T-helper 1 cell (primary cell): ENCODE results near the gene ALKBH3.

Experiments
- DNase-seq, 5 donors: peaks; one replicate each; pipeline ENCODE4 v3.0.0-alpha.2; 2012 to 2020

Gene ALKBH3

DNA sequence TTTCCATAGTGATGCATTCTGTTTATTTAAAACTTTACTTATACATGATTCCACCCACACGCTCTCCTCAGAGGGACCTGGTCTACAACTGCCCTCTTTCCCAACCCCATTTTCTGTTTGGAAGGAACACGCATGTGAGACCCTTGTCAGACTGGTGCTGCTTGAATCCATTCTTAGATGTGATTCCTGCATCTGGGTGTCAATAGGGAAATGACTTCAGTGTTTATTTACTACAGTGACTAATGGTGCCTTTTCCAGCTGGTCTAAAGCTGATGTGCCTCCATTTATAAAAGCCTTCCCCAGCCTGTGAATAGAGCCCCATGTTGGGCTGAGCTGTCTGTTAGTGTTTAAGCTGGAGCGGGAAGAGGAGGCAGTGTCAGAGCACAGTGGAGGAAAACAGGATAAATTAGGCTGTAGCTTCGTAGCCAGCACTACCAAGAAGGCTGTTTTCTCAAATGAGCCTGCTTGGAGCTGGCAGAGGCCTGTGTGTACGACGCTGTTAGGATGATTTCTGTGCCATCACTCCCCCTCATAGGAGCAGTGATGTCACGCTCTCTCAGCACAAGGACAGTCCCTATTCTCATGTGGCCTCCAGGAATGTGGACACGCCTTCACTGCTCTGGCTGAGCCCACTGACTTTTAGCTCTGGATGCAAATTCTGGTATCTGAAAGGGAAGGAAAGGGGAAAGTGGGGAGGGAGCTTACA, 42.9 kb downstream of the ALKBH3 start:
- DNase-seq, result no peak

DNA sequence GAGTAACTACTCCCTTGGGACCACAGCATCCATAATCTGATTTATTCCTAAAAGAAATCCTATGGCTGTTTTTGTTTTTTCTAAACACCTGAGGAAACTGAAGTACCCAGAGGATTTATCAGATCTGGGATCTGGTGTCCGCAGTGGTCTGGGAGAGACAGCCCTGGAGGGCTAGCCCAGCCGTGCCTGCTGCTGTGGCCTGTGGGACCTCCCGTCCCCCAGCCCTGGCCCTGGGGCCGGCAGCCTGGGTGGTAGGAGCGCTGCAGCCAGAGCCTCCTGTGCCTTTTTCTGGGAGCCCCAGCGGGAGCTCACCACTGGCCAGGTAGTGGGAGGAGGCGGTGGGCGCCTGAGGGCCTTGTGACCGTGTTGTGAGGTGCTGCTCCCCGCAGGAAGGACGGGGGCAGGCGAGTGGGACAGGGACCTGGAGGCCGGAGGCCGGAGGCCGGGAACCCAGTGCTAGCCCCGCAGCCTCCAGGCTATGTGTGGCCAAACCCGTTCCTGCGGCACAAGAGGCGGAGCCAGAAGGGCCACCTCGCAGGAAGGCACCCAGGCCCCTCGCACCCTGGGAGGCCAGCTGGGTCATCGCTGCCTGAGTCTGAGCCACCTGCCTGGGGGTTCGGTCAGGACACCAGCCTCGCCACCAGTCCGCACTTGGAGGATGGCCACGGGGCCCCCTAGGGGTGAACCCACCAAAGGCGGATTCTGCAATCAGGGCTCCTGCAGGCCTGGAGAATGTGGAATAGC, 43.7 kb downstream of the ALKBH3 start:
- DNase-seq, result no peak

DNA sequence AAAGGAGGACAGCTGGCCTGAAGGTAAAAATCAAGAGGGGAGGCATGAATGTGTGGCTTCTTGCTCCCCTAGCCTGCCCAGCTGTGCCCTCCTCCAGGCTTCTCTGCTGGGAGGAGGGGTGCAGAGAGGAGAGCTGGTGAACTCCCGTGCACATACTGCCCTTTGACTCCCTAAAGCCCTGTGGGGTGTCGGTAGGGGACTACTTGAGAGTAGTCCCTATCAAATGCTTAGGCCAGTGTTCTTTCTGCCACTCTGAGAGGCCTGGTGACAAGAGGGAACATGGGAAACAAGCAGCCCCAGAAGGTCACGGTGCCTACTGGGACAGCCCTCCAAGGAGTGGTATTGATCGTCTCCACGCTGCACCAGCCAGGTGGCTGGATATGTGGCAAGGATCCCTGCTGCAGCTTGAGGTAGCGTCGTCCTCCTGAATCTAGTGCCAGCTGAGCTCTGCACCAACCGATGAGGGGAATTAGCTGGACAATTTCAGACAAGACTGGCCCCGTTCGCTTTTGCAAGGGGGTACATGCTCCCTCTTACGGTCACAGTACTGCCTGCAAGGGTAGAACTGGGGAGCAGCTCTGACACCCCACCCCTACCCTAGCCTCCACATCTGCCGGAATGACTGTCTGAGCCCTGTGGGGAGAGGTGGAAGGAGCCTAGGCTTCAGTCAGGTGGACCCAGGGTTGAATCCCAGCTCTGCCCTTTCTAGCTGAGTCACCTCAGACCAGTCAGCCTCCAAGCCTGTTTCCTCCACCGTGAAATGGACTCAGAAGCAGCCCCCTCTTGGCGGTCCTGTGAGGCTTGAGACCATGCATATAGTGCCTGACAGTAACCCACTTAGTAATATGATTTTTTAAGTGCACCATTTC, 44.7 kb downstream of the ALKBH3 start:
- no peak for DNase-seq

DNA sequence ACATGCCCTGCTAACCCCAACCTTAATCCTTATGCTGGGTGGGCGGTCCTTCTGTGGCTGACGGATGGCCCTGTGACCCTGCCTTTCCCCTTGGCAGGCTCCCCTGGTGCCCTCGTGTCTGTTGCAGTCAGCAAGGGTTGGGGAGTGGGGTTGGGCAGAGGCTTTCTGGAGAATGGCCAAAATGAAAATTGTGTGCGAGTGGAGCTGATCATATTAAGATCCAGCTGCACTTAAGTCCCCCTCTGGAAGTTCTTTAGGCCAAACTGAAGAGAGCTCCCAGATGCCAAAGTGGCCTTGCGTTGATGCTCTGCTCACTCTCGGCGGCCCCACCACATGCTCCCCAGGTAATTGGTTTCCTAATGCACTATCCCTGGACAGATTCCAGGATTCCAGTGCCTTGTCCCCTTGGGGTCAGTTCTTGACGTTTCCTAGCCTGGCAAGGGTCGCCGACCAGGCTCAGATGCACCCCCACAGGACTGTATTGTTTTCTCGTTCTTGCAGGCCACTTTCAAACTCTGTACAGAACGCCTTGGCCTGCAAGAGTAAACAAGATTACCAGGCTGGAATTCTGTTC, 45.4 kb downstream of the ALKBH3 start:
- no peak for DNase-seq

DNA sequence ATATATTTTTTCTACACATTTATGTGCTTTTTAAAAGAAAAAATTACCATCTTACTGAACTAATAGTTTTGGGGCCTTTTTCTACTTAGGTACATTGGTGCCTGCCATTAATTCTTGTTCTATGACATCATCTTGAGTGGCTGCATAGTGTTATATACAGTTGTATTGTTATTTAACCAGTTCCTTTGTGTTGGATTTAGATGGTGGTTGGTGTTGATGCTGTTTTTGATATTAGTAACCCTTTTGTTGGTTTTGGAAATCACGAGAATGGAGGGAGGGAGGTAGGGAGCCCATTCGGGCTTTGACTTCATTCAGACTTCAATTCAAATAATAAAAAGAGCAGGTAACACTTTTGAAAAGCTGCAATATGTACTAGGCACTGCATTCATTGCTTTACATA, 46.4 kb downstream of the ALKBH3 start:
- DNase-seq, result no peak

DNA sequence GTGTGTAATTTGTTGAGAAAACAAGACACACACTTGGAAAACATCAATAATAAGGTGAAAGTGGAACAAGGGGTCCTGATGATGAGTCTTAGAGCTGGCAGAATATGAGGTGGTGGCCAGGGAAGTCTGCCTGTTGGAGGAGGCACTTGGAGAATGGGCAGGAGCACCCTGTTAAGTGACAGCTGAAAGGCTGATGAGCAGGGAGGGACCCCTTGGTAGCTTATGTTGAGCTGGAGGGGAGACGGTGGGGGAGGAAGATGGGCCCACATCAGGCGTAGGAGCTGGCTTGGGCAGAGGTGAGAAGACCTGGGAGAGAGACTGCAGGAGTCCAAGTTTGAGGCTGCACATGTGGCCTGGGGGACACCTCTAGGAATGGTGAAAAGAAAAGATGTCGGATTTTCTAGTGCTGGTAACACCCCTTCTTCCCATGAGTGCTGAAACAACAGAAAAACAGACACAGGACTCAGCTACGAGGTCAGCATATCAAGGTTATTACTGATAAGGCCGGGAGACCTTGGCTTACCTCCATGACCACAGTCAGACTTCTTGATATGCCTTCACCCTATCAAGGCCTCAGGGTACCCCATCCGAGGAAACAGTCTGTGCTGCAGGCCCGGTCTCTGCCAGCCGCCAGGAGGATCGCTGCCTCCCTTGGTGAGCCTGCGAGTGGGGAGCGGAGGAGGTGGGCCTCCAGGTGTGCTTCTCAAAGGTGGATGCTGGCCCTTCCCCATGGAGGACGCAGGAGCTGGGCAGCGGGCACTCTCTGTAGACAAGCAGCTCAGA, 47.5 kb downstream of the ALKBH3 start:
- DNase-seq, result no peak

DNA sequence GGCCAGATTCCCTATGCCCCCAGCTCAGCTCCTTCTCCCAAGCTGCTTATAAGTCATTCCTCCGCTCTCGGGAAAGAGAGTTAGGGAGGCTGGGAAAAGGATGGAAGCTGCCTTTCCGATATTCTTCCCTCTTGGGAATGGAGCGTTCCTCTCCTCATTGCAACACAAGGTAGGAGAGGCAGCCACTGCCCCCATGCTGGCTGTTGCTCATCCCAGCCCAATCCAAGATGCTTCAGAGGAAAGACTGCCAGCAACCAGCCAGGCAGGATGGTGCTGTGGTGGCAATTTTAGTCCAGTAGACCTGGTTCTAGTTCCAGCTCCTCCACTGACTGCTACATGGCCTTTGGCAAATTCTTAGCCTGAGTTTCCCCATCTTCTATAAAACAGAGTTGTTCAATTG, 48.1 kb downstream of the ALKBH3 start:
- no peak for DNase-seq

DNA sequence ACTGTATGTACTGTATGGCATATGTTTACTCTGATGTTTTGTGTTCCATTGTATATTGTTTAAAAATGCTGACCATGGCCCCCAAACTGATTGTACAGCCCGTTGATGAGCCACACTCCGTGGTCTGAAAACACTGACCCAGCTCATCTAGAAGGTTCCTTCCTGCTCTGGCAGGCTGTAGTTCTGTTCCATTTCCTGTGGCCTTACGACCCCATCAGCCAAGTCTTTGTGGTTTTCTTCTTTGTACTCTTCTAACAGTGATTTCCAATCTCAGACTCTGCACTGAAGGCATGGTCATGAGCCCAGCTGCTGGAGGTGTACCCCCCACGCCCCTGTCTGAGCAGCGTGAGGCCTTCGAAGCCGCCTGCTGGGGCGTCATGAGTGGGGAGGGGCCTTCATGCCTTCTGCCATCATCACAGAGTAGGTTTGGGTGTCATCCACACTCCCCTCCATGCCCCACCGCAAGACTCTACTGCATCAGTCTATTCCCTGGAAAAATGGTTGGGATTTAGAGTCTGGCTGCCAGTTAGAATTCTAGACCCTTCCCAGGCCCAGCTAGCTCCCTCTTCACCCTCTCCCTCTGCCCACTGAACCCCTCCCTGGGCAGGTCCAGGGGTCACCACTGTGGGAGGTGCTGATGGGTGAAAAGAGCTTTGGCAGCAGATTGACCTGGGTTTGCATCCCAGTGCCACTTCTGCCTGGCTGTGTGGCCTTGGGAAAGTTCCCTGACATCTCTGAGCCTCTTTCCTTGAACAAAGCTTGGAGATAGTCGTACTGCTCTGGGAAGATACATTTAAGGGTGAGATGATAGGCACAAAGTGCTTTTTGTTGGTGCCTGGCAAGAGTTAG, 50.5 kb downstream of the ALKBH3 start:
- DNase-seq, result no peak

DNA sequence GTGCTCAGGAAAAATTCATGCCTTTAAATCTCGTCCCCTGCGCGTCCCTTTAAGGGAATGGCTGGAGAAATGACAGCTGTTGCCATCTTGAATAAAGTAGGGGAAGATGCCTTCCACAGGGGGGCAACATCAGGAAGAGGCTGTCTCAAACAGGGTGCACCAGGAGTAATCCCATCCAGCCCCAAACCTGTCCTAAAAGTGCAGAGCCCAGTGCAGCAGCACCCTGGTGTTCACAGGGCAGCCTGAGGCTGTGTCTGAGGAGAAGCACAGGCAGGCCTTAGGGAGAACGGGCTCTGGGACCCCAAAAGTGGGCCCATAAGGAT, 51.0 kb downstream of the ALKBH3 start:
- no peak for DNase-seq

DNA sequence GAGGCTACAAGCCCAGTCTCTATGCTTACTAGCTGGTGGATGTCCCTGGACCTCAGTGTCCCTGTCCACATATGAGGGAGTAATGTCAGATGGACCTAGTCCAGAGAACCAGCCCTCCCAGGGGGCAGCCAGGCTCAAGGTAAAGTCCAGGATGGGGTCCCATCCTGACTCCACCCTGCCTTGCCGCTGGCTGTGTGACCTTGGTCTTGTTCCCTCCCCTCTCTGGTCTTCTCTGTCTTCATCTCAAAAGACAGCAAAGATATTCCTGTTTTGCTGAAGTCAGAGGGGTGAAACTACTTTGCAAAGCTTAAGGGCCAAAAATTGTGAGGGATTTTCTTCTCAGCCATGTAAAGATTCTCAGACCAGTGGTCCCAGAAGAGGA, 52.6 kb downstream of the ALKBH3 start:
- no peak for DNase-seq

DNA sequence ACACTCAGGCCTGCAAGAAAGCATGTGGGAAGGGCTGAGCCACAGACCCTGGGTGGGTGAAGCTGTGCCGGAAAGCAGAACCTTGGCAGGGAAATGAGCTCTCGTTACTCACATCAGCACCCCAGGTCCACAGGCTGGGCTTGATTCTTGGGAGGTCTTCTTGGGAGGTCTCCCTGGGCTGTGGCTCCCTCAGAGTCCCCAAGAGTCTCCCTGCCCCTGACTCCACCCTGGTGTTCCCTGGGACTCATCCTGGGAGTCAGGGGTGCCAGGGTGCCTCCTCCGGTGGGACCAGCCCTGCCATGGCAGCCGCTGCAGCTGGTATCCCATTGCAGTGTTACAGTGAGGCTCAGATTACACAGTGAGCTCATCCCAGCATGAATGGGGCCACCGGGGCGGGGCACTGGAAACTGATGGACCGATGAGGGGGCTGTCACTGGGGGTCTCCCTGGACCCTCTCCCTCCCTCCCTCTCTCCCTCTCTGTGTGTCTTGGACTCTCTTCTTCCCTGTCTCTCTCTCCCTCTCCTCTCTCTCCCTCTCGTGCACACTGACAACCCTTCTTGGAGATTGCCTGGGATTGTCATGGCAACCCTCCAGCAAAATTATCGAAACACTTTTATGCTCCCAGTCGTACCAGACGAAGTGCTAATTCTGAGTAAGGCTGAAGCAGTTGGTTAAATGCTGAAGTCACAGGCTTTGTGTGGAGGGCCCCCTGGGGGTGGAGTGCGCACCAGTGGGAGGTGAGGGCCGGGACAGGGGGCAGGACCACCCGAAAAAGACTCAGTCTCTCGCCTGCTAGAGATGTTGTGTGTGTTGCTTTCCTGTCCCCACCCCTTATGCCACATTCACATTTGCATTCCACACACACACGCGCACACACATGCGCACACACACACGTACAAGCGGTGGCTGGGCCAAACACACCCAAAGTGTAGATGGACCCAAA, 53.2 kb downstream of the ALKBH3 start:
- no peak for DNase-seq

DNA sequence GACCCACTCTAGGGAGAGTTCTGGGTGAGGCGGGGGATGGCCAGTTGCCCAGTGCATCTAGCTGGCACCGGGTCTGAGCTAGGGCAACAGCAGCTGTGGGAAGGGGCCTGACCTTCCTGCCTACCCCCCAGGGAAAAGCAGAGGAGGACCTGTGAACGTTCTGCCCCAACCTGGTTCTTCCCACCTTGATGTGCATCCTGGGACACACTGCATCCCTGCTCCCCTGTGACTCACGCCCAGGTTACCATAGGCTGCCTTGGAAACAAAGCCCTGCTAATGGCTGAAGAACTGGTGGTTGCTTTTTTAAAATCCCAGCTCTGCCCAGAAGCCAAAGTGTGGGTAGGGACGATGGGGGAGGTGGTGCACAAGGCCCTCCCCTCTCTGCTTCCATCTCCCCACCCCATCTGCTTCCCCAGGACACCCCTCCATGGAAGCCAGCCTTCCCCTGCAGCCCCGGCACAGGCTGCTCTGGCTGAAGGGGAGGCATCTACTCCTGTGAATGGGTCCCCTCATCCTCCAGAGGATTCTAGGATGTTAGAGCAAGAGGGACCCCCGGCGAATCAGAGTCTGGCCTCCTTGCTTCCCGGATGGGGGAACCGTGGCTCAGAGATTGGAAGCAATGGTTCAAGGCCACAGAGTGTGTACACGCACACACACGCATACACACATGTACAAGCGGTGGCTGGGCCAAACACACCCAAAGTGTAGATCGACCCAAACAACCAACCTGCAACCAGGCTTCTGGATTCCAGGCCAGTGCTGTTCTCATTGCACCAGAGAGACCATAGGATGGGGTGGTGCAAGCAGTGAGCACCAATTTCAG, 54.2 kb downstream of the ALKBH3 start:
- no peak for DNase-seq

DNA sequence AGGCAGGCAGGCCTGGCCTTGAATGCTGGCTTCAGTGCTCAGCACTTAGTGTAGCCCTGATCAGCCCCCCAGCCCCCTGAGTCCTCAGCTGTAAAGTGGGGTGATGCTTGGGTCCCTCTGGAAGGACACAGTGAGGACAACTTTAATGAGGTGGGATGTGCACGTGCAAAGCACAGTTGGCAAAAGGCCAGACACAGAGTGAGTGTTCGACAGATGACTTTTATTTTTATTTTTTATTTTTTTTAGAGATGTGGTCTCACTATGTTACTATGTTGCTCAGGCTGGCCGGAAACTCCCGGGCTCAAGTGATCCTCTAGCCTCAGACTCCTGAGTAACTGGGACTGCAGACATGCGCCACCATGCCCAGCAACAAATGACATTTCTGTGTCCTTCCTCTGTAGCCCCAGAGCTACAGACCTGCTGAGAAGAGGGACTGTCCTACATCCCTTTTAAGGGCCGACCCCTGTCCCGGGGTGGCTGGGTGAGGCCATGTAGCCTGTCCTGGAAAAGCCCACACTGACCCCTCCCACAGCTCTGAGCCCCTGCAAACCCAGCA, 54.9 kb downstream of the ALKBH3 start:
- no peak for DNase-seq

DNA sequence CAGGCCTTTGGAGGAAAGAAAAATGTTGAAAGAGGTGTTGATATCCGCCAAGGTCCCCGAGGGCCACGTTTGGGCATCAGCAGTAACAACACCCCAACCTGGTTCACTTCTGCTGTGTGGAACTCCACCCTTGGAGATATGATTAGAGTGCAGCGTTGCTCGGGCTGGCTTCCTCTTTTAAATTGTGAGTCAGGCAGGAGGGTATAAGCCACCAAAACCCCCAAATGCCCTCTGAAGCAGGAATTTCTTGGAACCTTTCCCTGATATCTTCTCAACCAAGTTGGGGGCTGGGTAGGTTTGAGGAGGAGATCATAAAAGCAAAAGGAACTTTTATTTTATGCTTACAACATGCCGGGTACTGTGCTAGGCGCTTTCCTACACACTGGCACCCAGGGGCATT, 55.4 kb downstream of the ALKBH3 start:
- DNase-seq, result no peak

DNA sequence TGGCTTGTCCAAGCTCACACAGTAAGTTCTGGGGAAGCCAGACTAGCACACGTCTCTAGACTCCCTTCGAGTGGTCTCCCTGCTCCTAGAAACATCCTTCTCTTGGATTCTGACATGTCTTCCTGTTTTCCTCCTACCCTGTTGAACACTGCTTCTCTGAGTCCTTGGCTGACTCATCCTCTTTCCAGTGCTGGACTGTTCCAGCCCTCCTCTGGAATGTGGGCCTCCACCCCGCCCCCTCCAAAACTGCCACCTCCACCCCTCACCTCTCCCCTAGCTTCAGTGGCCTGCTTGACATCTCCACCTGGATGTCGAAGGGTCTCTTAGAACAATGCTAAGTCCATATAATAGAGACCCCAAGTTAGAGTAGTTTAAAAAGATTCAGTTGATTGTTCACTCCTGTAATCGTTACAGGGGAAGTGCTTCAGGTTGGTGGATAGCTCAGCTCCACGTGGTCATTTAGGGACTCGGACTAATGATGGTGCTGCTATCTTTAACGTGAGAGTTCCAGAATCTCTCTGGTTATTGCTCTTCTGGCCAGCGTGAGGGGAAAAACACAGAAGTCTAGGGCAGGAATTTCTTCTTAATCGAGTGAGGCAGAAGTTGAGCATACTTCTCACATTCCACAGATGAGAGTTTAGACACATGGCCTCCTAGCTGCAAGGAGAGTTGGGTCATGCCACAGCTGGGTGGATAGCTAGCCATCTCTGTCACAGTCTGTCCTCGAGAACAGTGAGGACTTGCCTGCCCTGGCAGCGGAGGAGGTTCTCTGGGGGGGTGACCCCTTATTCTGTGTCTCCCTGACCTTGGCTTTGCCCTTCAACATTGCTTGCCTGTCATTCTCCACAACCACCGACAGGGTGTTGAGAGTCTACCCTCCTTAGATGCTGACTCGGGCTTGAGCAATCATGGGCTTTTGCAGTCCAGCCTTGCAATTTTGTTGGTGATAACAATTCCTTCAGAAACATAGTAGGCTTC, 57.1 kb downstream of the ALKBH3 start:
- no peak for DNase-seq

DNA sequence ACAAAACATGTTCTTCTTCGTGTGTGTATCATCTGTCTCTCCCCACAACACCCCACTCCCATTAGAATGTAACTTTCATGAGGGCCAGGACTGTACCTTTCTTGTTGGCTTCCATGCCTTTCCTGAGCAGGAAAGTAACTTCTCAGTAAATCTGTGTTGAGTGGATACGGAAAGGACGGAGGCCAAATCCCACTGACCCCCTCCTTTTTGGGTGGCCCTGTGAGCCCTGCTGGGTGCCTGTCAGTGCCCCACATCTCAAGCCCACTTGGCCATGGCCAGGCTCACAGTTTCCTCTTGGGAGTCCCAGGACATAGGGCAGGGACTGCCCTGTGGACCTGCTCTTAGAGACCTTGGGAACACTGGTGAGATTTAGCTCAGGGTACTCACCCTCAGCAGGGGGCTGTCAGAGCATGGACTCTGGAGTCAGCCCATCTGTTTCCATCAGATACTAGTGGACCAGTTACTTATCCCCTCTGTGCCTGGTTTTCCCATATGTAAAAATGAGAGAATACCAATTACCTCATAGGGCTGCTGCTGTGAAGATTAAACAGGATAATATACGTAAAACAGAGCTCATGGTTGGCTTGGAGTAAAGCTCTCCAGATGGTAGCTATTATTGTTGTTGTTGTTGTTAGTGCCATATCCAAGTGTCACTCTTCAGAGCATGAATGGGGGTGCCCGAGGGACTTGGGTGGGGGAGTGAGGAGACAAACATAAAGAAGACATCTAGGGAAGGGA, 60.8 kb downstream of the ALKBH3 start:
- no peak for DNase-seq
